Stimulated activated CD8-positive, alpha-beta memory T cell treated with anti-CD3 and anti-CD28 coated beads, Interleukin-2, amount 100 ng/mL, for 48 hours (primary cell): Measurements from ENCODE around the gene ASPHD2.

Source experiments
- DNase-seq, 2 donors: peaks; one replicate each; pipeline ENCODE4 v3.0.0-alpha.2; 2020; ENCODE audit warnings: low read depth in 2 of 2

Gene ASPHD2

GRCh38 chr22:26476705-26477340 is 47.8 kb downstream of the ASPHD2 start:
- DNase-seq: no peak

GRCh38 chr22:26477341-26477731 is 48.3 kb downstream of the ASPHD2 start:
- DNase-seq: no peak

GRCh38 chr22:26479043-26479791 is 50.2 kb downstream of the ASPHD2 start:
- DNase-seq: no peak

- DNase-seq: no peak
These were observed 50.9 kb downstream of the ASPHD2 start for GRCh38 chr22:26479792-26480610.

GRCh38 chr22:26480611-26480932 is 51.5 kb downstream of the ASPHD2 start:
- DNase-seq: no peak

GRCh38 chr22:26481112-26481693 is 52.1 kb downstream of the ASPHD2 start:
- no peak for DNase-seq

GRCh38 chr22:26481694-26482093 is 52.6 kb downstream of the ASPHD2 start:
- DNase-seq: no peak

- DNase-seq: no peak
These were observed 53.1 kb downstream of the ASPHD2 start for GRCh38 chr22:26482161-26482560.

GRCh38 chr22:26483043-26483438 is 54.0 kb downstream of the ASPHD2 start:
- DNase-seq: no peak

- peak; percentile 87 to 89 for DNase-seq
These were observed 54.6 kb downstream of the ASPHD2 start, which contains the start of the genes HPS4 and SRRD for GRCh38 chr22:26483439-26484359. Gene HPS4, minus strand, starts transcription at chr22:26483783. Its CDS starts 2,021 bp downstream, at chr22:26481762. Gene SRRD, plus strand, starts transcription at chr22:26483877. Its CDS starts 14 bp downstream, at chr22:26483891.

GRCh38 chr22:26484360-26484706 is 55.3 kb downstream of the ASPHD2 start:
- DNase-seq: no peak

GRCh38 chr22:26485013-26485412 is 56.0 kb downstream of the ASPHD2 start:
- no peak for DNase-seq

- DNase-seq: no peak
These were observed 56.8 kb downstream of the ASPHD2 start for GRCh38 chr22:26485806-26486390.

GRCh38 chr22:26486394-26486793 is 57.3 kb downstream of the ASPHD2 start:
- no peak for DNase-seq

- no peak for DNase-seq
These were observed 58.9 kb downstream of the ASPHD2 start for GRCh38 chr22:26487996-26488395.

GRCh38 chr22:26489447-26490036 is 60.5 kb downstream of the ASPHD2 start:
- no peak for DNase-seq

GRCh38 chr22:26492220-26492619 is 63.2 kb downstream of the ASPHD2 start:
- DNase-seq: no peak

- DNase-seq: no peak
These were observed 65.4 kb downstream of the ASPHD2 start for GRCh38 chr22:26494506-26494905.
